Activated gamma-delta T cell treated with Interleukin-2 at 50 U/mL for 16 hours (primary cell): Measurements from ENCODE around the gene TMEM52.

Experiments
- DNase-seq: peaks from one replicate; pipeline ENCODE4 v3.0.0-alpha.2; 2020

TMEM52 gene

GRCh38 chr1:1914101-1914970 is 4.7 kb downstream of the TMEM52 start:
- DNase-seq, result no peak

DNA sequence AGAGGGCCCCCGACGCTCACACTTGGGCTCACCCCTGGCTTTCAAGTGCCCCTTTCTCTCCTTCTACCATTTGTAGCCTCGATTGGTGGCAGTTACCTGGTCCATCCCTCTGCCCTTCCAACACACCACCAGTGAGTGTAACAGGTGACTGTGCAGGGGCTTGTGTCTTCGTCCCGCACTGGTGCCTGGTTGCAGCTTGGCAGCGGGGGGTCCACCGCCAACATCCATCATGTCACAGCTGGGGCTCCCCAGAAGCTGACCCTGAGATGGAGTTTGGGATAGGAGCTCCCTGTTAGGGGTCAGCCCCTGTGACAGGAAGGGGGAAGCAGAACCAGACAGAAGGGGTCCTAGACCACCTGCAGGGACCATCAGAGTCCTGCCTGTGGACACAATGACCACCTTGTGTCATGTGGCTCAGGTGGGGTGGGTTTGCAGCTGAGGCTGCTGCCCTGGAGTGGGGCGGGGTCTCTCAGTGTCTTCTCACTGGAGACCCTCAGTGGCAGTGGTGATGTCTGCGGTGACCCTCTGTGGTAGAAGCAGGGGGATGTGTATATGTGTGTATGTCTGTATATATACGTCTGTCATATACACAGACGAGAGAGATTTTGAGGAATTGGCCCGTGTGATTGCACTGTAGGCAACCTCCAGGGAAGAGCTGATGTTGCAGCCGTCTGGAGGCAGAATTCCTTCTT is 7.6 kb downstream of the TMEM52 start:
- no peak for DNase-seq

- no peak for DNase-seq
These were observed 8.3 kb downstream of the TMEM52 start for GRCh38 chr1:1910651-1911331.

DNA sequence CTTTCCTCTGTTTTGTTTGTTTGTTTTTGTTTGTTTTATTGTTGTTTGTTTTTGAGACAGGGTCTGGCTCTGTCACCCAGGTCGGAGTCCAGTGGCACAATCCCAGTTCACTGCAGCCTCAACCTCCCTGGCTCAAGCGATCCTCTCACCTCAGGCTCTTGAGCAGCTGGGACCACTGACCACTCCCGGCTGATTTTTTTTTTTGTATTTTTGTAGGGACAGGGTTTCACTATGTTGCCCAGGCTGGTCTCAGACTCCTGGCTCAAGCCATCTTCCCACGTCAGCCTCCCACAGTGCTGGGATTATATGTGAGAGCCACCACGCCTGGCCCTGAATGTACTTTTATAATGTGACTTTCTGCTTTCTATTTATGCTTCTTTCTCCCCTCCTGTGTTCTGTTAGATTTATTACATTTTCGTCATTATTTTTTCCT is 9.0 kb downstream of the TMEM52 start:
- DNase-seq, result no peak

GRCh38 chr1:1908506-1908791 is 10.6 kb downstream of the TMEM52 start:
- no peak for DNase-seq

GRCh38 chr1:1907098-1907736 is 11.9 kb downstream of the TMEM52 start:
- DNase-seq, result no peak

GRCh38 chr1:1906185-1907097 is 12.6 kb downstream of the TMEM52 start:
- peak; percentile 65 for DNase-seq

GRCh38 chr1:1903224-1903623 is 15.9 kb downstream of the TMEM52 start:
- DNase-seq, result no peak

- DNase-seq, result no peak
These were observed 17.3 kb downstream of the TMEM52 start for GRCh38 chr1:1901641-1902294.

- DNase-seq, result no peak
These were observed 18.0 kb downstream of the TMEM52 start for GRCh38 chr1:1900883-1901640.

- DNase-seq, result no peak
These were observed 19.1 kb downstream of the TMEM52 start for GRCh38 chr1:1899967-1900327.

- DNase-seq, result no peak
These were observed 19.7 kb downstream of the TMEM52 start for GRCh38 chr1:1899266-1899966.

DNA sequence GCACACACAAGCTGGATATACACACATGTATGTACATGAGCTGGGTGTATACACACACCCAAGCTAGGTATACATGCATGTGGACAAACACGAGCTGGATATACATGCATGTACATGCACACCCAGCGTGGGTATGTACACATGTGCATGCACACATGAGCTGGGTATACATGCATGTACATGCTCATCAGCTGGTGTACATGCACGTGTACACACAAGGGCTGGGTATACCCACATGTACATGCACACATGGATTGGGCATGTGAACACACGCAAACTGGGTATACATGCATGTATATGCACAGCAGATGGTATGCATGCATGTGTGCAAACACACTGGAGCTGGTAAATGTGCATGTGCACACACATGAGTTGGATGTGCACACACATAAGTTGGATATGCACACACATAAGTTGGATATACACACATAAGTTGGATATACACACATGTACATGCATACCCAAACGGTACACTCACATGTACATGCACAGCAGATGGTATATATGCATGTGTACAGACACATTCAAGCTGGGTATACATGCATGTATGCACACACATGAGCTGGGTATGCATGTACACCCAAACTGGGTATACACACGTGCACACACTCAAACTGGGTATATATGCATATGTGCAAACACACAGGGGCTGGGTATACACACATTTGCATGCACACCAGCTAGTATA is 20.7 kb downstream of the TMEM52 start:
- DNase-seq, result no peak

DNA sequence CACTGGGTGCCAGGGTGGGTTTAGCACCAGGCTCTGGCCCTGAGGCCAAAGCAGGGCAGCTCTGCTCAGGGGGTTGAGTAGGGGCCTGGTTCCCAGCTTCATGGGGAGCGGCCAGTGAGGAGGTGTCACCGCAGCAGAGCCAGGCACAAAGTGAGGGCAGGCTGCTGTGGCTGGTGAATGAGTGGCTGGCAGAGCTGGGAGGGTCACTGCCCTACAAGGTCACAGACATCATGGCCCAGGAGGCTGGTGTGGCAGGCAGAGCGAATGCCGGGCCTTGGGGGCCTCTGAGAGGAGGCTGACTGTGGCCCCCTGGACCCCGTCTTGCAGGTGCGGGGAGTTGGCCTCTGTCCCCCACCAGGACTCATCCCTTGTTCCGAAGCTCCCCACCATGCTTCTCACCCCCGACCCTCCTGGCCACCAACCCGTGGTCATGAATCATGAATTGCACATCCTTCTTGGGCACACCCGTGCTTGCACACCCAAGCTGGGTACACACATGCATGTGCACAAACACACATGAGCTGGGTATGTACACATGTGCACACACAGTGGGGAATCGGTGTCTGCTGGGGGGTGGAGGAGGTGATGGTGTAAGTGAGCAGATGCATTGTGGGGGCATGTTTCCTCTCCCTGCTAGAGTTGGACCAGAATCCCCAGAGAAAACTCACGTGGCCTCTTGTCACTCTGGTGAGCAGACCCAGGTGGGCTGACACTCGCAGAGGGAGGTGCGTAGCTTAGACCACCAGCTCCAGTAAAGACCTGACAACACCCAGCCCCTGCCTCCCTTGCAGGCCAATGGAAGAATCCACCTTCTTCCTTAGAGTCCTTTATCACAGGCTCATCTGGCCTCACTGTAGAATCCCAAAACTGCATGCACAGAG is 23.4 kb downstream of the TMEM52 start:
- DNase-seq, result no peak

- no peak for DNase-seq
These were observed 24.0 kb downstream of the TMEM52 start for GRCh38 chr1:1895060-1895418.

- DNase-seq, result no peak
These were observed 24.6 kb downstream of the TMEM52 start for GRCh38 chr1:1894354-1895059.

- DNase-seq, result no peak
These were observed 25.1 kb downstream of the TMEM52 start for GRCh38 chr1:1893997-1894353.

GRCh38 chr1:1893291-1893985 is 25.6 kb downstream of the TMEM52 start:
- no peak for DNase-seq
